HK-2 (cell line): Measurements from ENCODE around the gene TLE6.
"Not testable (repeated sequence)": the region's sequence is repeated elsewhere in the genome, so short reads cannot be mapped to it uniquely, and the experiment has no call there.

Experiments used
- DNase-seq: peaks from one replicate; pipeline ENCODE4 v3.0.0-alpha.2; 2018; ENCODE audit not compliant: unreplicated experiment

Gene TLE6

DNA sequence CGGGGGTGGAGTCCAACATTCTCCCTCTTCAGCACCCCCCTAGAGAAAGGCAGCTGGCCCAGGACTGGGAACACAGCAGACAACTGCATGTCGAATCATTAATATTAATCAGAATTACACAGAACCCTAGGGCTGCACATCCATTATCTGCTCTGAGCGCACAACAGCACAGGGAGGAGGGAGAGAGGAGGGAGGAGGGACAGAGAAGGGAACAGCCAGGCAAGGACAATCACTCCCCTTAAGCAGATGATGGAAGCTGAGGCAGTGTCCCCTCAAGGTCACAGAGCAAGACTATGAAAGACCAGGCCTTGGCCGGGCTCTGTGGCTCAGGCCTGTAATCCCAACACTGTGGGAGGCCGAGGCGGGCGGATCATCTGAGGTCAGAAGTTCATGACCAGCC lies 25.7 kb downstream of the TLE6 start:
- DNase-seq = no peak

DNA sequence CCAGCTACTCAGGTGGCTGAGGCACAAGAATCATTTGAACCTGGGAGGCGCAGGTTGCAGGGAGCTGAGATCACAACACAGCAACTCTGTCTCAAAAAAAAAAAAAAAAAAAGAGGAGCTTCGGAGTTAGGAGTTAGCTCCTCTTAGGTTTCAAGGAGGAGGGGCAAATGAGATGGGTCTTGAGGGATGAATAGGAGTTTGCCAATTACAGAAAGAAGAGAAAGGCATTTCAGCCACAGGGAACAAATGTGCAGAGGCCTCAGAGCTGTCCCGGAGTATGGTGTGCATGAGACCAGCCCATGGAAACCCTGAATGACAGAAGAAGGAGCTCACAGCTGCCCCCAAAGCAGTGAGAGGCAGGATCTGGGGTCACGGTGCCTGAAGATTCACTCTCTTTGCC lies 27.2 kb downstream of the TLE6 start:
- DNase-seq = no peak

DNA sequence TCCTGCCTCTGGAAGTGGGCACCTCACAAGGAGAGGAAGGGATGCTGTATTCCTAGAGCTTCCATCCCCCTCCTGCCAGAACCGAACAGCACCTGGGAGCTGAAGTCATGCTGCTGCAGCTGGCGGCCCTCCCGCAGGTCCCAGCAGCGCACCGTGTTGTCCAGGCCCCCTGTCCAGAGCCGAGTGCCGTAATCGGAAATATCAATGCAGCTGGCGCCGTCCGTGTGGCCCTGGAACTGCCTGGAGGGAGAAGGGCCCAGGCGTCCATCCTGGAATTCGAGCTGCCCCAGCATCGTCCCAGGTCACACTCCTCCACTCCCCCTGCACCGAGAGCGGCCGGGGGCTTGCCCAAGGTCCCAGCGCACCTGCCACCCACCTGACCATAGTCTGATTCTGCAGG lies 28.0 kb downstream of the TLE6 start:
- no peak for DNase-seq

DNA sequence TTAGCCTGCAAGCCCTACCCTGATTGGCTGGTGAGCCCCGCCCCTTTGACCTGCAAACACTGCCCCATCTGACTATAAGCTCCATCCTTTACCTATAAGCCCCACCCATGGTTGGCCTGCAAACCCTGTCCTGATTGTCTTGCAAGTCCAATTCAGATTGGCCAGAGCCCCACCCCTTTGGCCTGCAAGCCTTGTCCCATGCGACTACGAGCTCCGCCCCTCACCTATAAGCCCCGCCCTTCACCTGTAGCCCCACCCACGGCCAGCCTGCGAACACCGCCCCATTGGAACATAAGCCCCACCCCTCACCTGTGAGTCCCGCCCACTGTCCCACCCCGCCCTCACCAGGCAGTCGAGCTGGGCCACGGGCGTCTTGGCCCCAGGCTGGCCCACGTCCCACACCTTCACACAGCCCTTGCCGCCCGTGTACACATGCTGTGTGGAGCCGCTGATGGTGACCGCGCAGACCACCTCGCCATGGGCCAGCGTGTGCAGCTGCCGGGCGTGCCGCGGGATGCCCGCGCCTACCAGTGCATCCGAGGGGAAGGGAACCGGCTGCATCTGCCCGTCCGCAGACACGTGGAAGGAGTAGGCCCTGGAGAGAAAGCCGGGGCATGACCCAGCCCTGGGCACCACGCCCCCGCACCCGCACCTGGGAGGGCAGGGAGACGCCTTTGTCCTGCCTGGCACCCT lies 28.9 kb downstream of the TLE6 start:
- DNase-seq = no peak

DNA sequence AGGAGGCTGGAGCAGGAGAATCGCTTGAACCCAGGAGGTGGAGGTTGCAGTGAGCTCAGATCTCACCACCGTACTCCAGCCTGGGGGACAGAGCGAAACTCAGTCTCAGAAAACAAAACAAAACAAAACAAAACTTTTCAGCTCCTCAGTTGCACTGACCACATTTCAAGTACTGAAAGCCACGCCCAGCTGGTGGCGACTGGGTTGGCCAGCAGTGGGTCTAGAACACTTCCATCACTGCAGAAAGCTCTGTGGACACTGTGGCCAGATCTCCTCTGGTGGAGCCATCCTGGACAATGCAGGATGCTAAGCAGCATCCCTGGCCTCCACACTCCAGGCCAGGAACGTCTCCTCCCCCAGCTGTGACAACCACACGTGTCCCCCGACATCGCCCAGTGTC lies 30.6 kb downstream of the TLE6 start:
- no peak for DNase-seq

DNA sequence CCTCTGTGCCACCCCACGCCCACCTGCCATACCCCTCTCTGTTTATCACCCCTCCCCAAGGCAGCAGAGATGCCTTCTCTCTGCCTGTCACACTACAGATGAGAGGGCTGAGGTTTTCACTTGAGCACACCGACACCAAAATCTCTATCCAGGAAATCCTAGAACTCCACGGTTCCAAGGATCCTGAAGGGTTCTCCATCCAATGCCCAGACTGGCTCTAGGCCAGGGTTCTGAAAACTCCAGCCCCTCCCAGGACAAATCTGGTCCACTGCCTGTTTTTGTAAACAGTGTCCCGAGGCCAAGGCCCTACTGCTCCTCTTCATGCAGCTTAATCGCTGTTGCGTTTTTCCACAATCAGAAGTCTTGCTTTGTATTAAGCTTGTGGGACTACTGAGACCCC lies 31.6 kb downstream of the TLE6 start:
- DNase-seq = no peak

DNA sequence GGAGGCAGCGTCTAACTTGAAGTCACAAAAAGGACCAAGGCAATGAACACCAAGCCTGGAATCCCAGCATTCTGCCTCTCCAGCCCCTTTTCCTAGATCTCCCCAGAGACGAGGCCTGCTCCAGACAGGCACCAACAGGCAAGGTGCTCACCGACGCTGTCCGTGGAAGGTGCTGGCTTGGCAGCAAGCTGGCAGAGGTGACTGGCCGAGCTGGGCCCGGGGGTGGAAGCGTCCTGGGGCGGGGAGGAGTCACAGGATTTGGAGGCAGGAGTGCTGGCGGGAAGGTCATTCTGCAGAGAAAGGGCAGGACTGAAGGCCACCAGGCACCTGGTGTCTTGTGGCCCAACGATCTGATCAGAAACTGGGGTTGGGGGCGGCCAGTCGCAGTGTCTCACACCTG lies 33.5 kb downstream of the TLE6 start:
- no peak for DNase-seq

DNA sequence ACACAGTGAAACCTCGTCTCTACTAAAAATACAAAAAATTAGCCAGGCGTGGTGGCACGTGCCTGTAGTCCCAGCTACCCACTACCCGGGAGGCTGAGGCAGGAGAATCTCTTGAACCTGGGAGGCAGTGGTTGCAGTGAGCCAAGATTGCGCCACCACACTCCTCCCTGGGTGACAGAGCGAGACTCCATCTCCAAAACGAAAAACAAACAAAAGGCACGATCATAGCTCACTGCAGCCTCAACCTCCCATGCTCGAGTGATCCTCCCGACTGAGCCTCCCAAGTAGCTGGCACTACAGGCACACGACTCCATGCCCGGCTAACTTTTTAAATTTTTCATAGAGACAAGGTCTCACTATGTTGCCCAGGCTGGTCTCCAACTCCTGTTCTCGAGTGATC lies 34.7 kb downstream of the TLE6 start:
- DNase-seq = not testable (repeated sequence)

DNA sequence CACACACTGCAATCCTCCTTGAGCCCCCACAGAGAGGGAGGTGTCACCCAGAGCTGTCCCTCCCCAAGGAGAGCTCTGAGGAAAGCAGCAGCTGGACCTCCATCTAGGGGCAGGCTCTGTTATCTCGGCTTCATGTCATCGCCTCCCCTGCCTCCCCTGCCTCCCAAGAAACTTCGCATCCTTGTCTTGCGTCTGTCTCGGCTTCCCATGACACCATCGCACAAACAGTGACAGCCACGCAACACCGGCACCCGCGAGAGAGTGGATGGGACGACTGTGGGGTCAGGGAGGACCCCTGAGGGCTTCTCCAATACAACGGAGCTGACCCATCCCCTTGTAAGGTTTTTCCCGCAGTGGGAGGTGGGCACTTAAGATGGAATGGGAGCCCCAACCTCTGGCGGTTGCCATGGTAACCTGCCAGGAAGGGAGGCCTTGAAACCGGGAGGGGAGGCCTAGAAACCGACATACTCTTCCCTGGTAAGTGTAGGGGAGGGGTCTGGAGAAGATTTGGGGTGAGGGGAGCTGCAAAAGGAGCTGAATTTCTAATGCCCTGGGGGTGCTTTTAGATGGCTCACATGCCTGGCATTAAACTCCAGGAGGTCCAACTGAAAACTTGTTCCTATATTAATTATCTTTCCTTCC lies 35.4 kb downstream of the TLE6 start:
- no peak for DNase-seq

DNA sequence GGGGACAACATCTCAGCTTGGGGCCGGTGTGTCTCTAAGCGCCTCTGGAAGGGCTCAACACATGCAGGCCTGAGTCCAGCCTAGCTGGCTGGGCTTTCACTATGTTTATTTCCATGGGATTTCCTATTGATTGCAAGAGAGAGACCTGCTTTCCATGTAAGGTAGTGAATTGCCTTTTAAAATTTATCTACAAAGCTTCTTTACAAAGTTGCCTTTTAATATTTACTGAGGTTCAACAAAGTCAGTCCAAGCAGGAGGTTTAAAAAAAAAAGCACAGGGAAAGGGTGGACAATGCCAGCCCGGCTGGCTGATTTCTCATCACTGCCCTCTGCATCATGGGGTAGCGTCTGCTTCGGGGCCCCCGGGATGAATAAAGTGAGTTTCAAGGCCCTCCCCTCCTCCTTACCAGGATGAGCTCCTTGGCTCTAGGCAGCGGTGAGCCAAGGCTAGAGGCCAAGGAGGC lies 35.9 kb downstream of the TLE6 start:
- no peak for DNase-seq

DNA sequence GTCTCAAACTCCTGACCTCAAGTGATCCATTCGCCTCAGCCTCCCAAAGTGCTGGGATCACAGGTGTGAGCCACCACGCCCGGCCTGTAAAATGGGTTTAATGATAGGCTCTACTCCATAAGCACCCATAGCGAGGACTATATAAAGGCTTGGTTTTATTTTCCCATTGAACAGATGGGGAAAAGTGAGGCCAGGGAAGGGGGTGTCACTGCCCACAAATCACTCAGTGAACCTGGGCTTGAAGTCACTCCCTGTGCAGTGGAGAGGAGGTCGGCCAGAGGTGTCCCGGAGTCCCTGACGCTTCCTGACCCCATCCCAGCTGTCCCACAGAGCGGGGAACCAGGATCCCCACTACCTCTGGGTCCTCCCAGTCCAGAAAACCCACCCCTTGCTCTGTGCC lies 36.8 kb downstream of the TLE6 start:
- no peak for DNase-seq

DNA sequence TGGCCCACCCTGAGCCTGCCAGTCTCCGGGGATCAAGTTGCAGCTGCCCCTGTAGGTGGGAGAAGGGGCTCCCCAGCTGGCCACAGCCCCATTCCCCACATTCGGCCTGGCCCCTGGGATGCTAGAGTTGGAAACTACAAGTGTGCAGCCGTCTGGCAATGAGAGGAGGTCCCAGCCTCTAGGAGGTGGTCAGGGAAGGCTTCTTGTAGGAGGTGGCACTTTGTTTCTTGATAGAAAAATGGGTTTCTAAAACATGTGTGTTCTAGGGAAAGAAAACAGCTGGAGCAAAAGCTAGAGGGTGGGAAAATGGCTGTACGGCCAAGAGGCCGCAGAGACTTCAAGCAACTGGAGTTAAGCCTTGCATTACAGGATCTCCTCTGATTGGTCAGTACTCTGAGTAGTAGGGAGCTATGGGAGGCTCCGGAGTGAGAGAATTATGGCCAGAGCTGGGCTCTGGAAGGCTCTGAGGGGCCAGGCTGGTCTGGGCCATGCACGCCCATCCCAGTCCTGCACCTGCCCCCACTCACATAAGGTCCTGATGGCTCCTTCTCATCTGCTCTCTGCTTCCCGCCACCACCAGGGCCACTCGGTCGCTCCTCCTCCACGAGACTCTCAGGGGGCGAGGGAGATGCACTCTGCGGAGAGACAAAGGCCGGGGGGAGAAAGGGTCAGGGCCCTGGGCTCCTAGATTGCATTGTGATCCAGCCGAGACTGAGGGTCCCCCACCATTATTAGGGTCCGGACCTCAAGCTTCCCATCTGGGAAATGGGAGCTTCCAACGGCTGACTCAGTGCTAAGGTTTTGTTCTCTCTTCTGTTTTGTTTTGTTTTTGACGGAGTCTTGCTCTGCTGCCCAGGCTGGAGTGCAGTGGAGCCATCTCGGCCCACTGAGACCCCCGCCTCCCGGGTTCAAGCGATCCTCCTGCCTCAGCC lies 38.0 kb downstream of the TLE6 start:
- no peak for DNase-seq

DNA sequence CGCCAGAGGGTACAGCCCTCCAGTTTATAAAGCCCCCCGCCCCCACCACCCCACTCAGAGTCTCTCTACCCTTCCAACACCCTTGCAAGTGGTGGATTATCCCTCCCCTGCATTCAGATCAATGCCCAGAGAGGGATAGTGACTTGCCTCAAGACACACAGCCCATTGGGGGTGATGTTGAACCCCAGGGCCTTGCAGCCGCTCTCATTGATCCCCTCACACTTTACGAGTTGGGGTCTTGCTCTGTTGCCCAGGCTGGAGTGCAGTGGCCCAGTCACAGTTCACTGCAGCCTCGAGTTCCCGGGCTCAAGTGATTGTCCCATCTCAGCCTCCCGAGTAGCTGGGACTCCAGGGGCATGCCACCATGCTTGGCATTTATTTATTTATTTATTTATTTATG lies 40.6 kb downstream of the TLE6 start:
- no peak for DNase-seq

DNA sequence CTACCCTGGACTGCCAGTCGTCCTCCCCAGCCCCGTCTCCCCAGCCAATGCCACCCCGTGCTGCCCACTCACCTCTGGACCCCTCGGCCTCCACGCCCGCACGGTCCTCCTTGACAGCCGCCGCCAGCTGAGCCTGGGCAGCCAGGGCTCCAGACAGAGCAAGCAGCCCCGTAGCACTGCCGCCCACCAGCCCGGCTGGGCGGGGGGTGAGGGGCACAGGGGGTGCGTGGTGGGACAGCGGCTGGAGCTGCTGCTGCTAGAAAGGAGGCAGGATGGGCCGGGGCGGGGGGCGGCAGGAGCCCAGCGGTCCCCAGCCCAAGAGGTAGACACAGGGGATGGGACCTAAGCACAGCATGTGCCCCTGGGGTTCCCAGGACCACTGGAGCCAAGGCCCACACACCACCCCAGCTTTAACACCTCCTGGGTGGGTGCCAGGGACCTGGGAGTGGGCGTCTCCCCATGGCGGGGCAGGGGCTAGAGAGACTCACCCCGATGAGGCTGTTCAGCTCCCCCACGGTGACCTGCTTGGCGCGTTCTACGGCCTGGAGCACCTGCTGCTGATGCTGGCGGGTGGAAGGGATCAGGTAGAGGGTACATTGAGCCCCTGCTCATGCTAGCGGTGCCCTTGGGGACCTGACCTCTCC lies 42.0 kb downstream of the TLE6 start:
- no peak for DNase-seq

DNA sequence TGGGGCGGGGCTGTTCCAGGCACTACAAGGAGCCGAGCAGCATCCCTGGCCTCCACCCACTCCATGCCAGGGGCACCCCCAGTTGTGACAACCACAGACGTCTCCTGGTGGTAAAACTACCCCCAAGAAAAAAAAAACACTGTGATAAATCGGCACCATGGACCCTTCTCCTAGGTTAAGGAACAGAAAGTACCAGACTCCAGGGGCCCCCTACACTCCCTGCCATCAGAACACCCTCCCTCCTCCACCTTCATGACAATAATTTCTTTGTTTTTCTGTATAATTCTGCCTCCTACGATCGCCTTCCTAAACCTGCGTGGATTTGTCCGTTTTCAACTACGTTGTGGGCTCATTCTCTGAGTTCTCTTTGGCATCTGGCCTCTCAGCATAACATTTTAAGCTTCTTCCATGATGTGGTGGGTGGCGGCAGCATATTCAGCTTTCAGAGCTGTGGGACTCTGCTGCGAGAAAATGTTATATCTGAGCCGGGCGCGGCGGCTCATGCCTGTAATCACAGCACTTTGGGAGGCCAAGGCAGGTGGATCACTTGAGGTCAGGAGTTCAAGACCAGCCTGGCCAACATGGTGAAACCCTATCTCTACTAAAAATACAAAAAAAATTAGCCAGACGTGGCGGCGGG lies 43.1 kb downstream of the TLE6 start:
- DNase-seq = no peak

DNA sequence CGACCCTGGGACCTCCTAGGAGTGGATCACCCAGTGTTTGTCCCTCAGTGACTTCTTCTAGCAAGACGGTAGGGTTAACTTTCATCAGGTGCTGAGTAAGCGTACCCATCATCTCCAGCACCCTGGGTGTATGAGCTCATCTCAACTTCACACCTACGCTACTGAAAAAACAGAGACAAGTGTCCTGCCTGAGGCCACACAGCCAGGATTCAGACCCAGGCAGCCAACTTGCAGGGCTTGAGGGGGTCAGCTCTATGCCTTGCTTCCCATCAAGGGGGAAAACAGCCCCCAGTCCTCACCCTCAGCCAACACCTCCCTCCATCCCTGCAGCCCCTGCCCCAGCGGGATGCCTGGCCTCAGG lies 47.1 kb downstream of the TLE6 start:
- DNase-seq = no peak

DNA sequence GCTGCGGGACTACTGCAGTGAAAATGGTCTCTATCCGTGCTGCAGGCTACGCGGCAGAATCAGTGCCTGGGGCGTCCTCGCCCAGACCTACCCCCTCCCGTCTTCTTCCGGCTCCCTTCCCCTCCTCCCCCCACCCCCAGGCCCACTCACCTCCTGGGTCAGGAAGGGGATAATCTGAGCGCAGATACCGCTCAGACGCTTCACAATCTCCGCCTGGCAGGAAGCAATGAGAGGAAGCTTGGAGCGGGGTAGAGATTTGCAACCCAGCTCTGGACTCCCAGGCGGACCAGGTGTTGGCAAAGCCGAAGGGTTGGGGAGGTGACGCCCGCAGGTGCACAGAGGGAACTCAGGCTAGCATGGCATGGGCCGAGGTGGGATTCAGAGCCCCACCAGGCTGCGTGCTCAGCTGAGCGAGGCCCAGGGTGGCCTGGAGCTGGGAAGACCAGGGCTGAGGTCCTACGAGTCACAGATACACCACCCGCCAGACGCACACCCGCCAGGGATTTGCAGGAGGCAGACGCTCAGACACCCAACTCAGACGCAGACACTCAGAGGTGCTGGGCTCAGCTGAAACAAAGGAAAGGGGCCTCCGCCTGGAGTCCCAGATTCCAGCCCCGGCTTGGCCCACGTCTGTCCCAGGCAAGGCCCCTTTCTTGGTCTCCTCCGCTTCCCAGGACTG lies 47.6 kb downstream of the TLE6 start:
- DNase-seq = no peak

DNA sequence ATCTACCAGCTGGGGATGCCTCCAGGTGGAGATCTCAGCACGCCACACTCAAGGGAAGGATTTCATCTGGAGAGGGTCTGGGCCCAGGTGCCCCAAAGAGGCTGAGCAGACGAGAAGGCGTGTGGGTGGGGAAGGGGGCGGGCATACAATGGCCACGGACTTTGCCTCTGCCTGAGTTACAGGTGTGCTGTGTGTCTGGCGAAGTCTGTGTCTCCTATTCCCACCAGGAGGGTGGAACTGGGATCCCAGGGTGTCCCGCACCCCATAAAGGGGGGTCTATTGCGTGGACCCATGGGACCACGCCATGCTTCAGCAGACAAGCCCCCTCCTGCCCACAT lies 48.2 kb downstream of the TLE6 start:
- DNase-seq = no peak

DNA sequence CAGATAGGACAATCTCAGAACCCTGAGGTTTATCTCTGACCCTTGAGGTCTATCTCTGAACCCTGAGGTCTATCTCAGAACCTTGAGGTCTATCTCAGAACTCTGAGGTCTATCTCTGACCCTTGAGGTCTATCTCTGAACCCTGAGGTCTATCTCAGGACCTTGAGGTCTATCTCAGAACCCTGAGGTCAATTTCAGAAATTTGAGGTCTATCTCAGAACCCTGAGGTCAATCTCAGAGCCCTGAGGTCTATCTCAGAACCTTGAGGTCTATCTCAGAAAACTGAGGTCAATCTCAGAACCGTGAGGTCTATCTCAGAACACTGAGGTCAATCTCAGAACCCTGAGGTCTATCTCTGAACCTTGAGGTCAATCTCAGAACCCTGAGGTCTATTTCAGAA lies 49.4 kb downstream of the TLE6 start:
- DNase-seq = no peak

DNA sequence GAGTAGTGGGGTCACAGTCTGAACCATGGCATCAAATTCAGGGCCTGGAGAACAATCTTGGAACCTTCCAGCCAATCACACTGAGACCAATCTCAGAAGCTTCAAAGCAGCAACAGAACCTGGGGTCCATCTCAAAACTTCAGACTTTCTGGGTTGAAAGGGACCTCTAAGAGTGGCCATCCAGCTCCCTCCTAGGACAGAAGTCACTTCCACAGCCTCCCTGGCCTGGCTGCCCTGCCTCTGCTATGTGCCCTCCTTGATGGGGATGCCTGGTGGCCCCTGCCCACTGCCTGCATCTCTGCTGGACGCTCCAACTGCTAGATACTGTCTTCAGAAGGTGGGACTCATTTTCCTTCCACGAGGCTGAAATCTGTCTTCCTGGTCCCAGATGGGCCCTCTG lies 49.9 kb downstream of the TLE6 start:
- no peak for DNase-seq

DNA sequence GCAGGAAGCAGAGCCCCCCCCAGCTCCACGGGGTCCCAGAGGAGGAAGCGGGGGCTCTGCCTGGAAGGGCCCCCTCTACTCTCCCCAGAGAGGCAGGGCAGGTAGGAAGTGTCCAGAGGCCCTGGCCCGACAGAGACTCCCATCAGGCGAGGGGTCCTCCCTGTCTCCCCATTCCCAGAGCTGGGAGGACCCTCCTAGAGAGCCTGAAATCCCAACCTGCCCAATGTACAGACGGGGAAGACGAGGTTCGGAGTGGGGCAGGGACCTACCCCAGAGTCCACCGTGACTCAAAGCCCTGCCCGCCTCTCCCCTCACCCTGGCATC lies 50.6 kb downstream of the TLE6 start:
- no peak for DNase-seq
